Small intestine (tissue), 7 donors: ENCODE results near the gene CNNM1. TPM values are rescaled to one million over a fixed set of nuclear protein-coding genes. Genes with fewer than 3 reads are reported as not detected.

Experiments
- DNase-seq, 2 donors: peaks; one replicate each; pipeline versions ENCODE4 v3.0.0 to v3.0.0-alpha.2; 2013
- FAIRE-seq: peaks from 2 replicates; lab custom pipeline; 2012; peaks lifted over from hg19 to GRCh38; lab: Jason Lieb, UNC
- H3K27ac ChIP-seq, 3 donors: one replicate each; pipeline ENCODE4 v1.5.1; 2013; ENCODE audit warnings: low read length in 2 of 3, mild to moderate bottlenecking in 2 of 3, control low read depth in 1 of 3, inconsistent platforms in 1 of 3, low read depth in 1 of 3, moderate library complexity in 1 of 3
- H3K27me3 ChIP-seq, 3 donors: one replicate each; pipeline ENCODE4 v1.6.1; 2013; ENCODE audit warnings: low read length in 3 of 3, inconsistent platforms in 1 of 3; ENCODE audit not compliant: control insufficient read depth in 3 of 3, insufficient read depth in 3 of 3
- H3K36me3 ChIP-seq, 3 donors: one replicate each; pipeline ENCODE4 v1.6.1; 2013; ENCODE audit warnings: low read length in 3 of 3, inconsistent platforms in 1 of 3, low read depth in 1 of 3, mild to moderate bottlenecking in 1 of 3, moderate library complexity in 1 of 3; ENCODE audit not compliant: control insufficient read depth in 3 of 3, insufficient read depth in 2 of 3
- H3K4me1 ChIP-seq, 3 donors: one replicate each; pipeline ENCODE4 v1.6.1; 2013; ENCODE audit warnings: low read length in 2 of 3, inconsistent platforms in 1 of 3, low read depth in 1 of 3, mild to moderate bottlenecking in 1 of 3, moderate library complexity in 1 of 3; ENCODE audit not compliant: control insufficient read depth in 3 of 3, insufficient read depth in 2 of 3
- H3K4me3 ChIP-seq, 3 donors: one replicate each; pipeline ENCODE4 v1.5.1; 2013; ENCODE audit warnings: low read length in 3 of 3, control low read depth in 1 of 3, inconsistent platforms in 1 of 3, low read depth in 1 of 3, mild to moderate bottlenecking in 1 of 3, moderate library complexity in 1 of 3
- H3K9me3 ChIP-seq, 2 donors: one replicate each; pipeline ENCODE4 v1.6.1; 2013; ENCODE audit warnings: low read depth in 1 of 2, low read length in 1 of 2; ENCODE audit not compliant: control insufficient read depth in 2 of 2, insufficient read depth in 1 of 2
- WGBS, 3 donors: extraction: QIAGEN DNeasy Blood & Tissue Kit; methylation state at CpG; one replicate each; pipeline ENCODE4 v1.1.7; 2013; 5-methylcytosine and 5-hydroxymethylcytosine counted together
- polyA plus RNA-seq, 4 donors: library from polyadenylated mRNA; stranded (reverse) in 3 of 4; unstranded in 1 of 4; fragments of 200-250 nt in 3 of 4; fragments of 120-200 nt in 1 of 4; gene quantifications; one replicate each; pipeline versions ENCODE4 v1.2.1 to v1.2.3, GENCODE V29; 2013
- donor health status: healthy with polysubstance abuse.
- donor health status: control.
- donor health status: control.
- donor health status: Bipolar disorder and iron deficiency.
- donor health status: healthy.

Gene CNNM1
- polyA plus RNA-seq, 4 donors, result 0.63 to 0.64 TPM; not detected in 2

DNA sequence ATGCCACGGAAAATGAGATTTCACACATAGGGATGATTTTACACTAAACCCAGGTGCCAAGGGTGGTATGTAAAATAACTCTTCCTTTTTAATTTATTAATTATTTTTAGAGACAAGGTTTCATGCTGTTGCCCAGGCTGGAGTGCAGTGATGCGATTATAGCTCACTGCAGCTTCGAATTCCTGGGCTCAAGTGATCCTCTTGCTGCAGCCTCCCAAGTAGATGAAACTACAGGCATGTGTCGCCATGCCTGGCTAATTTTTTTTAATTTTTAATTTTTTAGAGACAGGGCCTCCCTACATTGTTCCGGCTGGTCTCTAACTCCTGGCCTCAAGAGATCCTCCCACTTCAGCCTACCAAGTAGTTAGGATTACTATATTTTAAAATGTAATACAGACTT is 2.3 kb upstream of the CNNM1 start:
- peaks cover 9 to 29% (median 19%) of the 10 kb centered on the region in 3 donors for H3K27me3 ChIP-seq
- no peaks in the 10 kb centered on the region for H3K36me3 ChIP-seq
- DNase-seq (no peak), FAIRE-seq (no peak)
- no peaks in the 10 kb centered on the region for H3K9me3 ChIP-seq
- WGBS, 3 donors, result 84 to 88% (median 85%) methylated on average over 5 of the region's 5 CpGs
- H3K4me3 ChIP-seq, result no peak overlapping the region
- H3K4me1 ChIP-seq, result peaks cover 0 to 3% (median 2%) of the 10 kb centered on the region in 3 donors
- no peak overlapping the region for H3K27ac ChIP-seq

GRCh38 chr10:99328579-99329303 is 415 bp upstream of the CNNM1 start:
- Histone ChIP-seq H3K4me1 (peaks cover 0 to 3% (median 2%) of the 10 kb centered on the region in 3 donors), H3K36me3 (no peaks in the 10 kb centered on the region), H3K27ac (no peak overlapping the region), H3K9me3 (no peaks in the 10 kb centered on the region), H3K4me3 (peak overlapping the region in 1 of 3 donors; percentile 15), H3K27me3 (peaks cover 9 to 34% (median 17%) of the 10 kb centered on the region in 3 donors)
- FAIRE-seq (no peak), DNase-seq (no peak)
- WGBS, 3 donors, result 31 to 36% (median 35%) methylated on average over 23 of the region's 23 CpGs

DNA sequence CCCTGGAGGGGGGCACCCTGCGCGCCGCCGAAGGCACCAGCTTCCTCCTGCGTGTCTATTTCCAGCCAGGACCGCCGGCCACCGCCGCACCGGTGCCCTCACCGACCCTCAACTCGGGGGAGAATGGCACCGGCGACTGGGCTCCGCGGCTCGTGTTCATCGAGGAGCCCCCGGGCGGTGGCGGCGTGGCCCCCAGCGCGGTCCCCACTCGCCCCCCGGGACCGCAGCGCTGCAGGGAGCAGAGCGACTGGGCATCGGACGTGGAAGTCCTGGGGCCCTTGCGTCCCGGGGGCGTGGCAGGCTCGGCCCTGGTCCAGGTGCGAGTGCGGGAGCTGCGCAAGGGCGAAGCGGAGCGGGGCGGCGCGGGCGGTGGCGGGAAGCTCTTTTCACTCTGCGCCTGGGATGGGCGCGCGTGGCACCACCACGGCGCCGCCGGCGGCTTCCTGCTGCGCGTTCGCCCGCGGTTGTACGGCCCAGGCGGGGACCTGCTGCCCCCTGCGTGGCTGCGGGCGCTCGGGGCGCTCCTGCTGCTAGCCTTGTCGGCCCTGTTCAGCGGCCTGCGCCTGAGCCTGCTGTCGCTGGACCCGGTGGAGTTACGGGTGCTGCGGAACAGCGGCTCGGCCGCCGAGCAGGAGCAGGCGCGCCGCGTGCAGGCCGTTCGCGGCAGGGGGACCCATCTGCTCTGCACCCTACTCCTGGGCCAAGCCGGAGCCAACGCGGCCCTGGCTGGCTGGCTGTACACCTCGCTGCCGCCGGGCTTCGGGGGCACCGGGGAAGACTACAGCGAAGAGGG is 594 bp downstream of the CNNM1 start:
- 1 to 2% (median 1%) methylated on average over 61 to 94 of the region's 94 CpGs for WGBS, 3 donors
- no peaks in the 10 kb centered on the region for H3K36me3 ChIP-seq
- peaks cover 9 to 34% (median 17%) of the 10 kb centered on the region in 3 donors for H3K27me3 ChIP-seq
- no peak overlapping the region for H3K27ac ChIP-seq
- H3K9me3 ChIP-seq, result no peaks in the 10 kb centered on the region
- H3K4me3 ChIP-seq, result peak overlapping the region; percentile 15 to 42 (median 29)
- H3K4me1 ChIP-seq, result peaks cover 0 to 3% (median 2%) of the 10 kb centered on the region in 3 donors
- DNase-seq, result peak in 1 of 2 donors; percentile 42
- FAIRE-seq, result no peak

DNA sequence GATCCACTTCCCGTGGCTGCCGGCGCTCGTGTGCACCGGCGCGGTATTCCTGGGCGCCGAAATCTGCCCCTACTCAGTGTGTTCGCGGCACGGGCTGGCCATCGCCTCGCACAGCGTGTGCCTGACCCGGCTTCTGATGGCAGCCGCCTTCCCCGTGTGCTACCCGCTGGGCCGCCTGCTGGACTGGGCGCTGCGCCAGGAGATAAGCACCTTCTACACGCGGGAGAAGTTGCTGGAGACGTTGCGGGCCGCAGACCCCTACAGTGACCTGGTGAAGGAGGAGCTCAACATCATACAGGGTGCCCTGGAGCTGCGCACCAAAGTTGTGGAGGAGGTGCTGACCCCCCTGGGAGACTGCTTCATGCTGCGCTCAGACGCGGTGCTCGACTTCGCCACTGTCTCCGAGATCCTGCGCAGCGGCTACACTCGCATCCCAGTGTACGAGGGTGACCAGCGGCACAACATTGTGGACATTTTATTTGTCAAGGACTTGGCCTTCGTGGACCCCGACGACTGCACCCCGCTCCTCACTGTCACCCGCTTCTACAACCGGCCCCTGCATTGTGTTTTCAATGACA is 1.3 kb downstream of the CNNM1 start:
- Histone ChIP-seq H3K9me3 (no peaks in the 10 kb centered on the region), H3K4me1 (peaks cover 0 to 3% (median 2%) of the 10 kb centered on the region in 3 donors), H3K27ac (no peak overlapping the region), H3K36me3 (no peaks in the 10 kb centered on the region), H3K27me3 (peaks cover 9 to 34% (median 17%) of the 10 kb centered on the region in 3 donors), H3K4me3 (peak overlapping the region in 2 of 3 donors; percentile 13 to 42)
- DNase-seq (peak in 1 of 2 donors; percentile 20), FAIRE-seq (no peak)
- 26 to 28% (median 28%) methylated on average over 43 to 45 of the region's 45 CpGs for WGBS, 3 donors

GRCh38 chr10:99331207-99331803 is 2.1 kb downstream of the CNNM1 start:
- Histone ChIP-seq H3K36me3 (no peaks in the 10 kb centered on the region), H3K27ac (no peak overlapping the region), H3K27me3 (peaks cover 9 to 34% (median 17%) of the 10 kb centered on the region in 3 donors), H3K4me1 (peaks cover 0 to 3% (median 2%) of the 10 kb centered on the region in 3 donors), H3K4me3 (no peak overlapping the region), H3K9me3 (no peaks in the 10 kb centered on the region)
- peak in 1 of 2 donors; percentile 14 for DNase-seq
- WGBS, 3 donors, result 55 to 72% (median 62%) methylated on average over 9 of the region's 9 CpGs
- FAIRE-seq, result no peak

DNA sequence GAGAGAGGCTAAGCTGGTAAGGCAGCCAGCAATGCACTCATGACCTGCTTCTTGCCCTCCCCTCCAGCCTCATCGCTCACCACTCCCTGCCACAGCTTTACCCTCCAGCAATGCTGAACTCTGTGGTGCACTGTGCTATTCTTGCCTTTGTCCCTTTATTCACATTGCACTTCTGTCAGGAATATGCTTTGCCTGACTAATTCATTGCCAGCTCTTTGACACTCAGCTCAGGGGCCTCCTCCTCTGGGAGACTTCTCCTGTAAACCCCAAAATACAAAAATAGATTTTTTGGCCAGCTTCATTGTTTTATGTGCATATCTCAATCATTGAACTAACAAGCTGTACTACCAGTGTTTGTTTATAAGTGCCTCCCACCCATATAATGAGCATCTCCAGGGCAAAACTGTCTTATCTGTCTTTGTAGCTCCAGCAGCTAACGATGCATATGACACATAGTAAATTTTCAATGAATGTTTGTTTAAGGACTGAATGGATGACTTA is 8.2 kb downstream of the CNNM1 start:
- H3K4me3 ChIP-seq, result no peak overlapping the region
- DNase-seq, result no peak
- H3K36me3 ChIP-seq, result no peaks in the 10 kb centered on the region
- no peaks in the 10 kb centered on the region for H3K9me3 ChIP-seq
- no peak for FAIRE-seq
- H3K4me1 ChIP-seq, result no peaks in the 10 kb centered on the region
- peaks cover 0 to 8% (median 3%) of the 10 kb centered on the region in 3 donors for H3K27me3 ChIP-seq
- no peak overlapping the region for H3K27ac ChIP-seq
- WGBS, 3 donors, result 44 to 59% (median 53%) methylated on average over 2 of the region's 2 CpGs

DNA sequence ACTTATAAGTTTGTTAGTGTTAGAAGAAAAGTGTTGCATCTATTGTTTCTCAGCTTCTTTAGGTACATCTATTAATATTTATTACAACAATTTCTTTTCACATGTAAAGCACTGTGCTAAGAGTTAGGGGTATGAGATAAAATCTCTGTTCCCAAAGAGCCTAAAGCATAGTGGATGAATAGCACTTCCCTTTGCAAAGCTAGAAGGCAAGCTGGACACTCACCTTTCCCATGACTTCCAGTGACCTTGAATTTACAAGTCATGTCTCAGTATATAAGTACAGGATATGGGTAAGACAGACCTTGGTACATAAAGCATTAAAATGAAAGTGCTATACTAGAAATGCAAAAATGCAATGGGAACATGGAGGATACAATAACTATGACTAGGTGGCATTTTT is 8.7 kb downstream of the CNNM1 start:
- H3K4me3 ChIP-seq, result no peak overlapping the region
- no peaks in the 10 kb centered on the region for H3K36me3 ChIP-seq
- no peak overlapping the region for H3K27ac ChIP-seq
- H3K4me1 ChIP-seq, result no peaks in the 10 kb centered on the region
- DNase-seq, result no peak
- no peaks in the 10 kb centered on the region for H3K9me3 ChIP-seq
- FAIRE-seq, result no peak
- peaks cover 0 to 3% (median 3%) of the 10 kb centered on the region in 3 donors for H3K27me3 ChIP-seq

GRCh38 chr10:99339077-99339476 is 9.9 kb downstream of the CNNM1 start:
- H3K4me1 ChIP-seq, result no peaks in the 10 kb centered on the region
- H3K9me3 ChIP-seq, result no peaks in the 10 kb centered on the region
- peaks cover 0 to 3% (median 3%) of the 10 kb centered on the region in 3 donors for H3K27me3 ChIP-seq
- 48 to 76% (median 65%) methylated on average over 1 of the region's 1 CpG for WGBS, 3 donors
- DNase-seq, result no peak
- H3K36me3 ChIP-seq, result no peaks in the 10 kb centered on the region
- no peak for FAIRE-seq
- H3K27ac ChIP-seq, result no peak overlapping the region
- no peak overlapping the region for H3K4me3 ChIP-seq
